LNCAP (cell line): ENCODE measurements around the gene PDXP.

Experiments
- CTCF ChIP-seq: fragments of 450-650 bp; IDR thresholded peaks from 2 replicates; pipeline ENCODE4 v1.5.1; 2017; ENCODE audit warnings: mild to moderate bottlenecking

Gene PDXP

GRCh38 chr22:37631448-37632173, 26.9 kb upstream of the PDXP start:
- TF ChIP-seq CTCF = no peak

GRCh38 chr22:37632174-37633088, 26.1 kb upstream of the PDXP start:
- no peak for TF ChIP-seq CTCF

- TF ChIP-seq CTCF = no peak
Observed at GRCh38 chr22:37633089-37633624, 25.4 kb upstream of the PDXP start.

- TF ChIP-seq CTCF = no peak
Observed at GRCh38 chr22:37633625-37634416, 24.7 kb upstream of the PDXP start.

GRCh38 chr22:37634417-37634924, 24.1 kb upstream of the PDXP start:
- TF ChIP-seq CTCF = no peak

- no peak for TF ChIP-seq CTCF
Observed at GRCh38 chr22:37635157-37635556, 23.4 kb upstream of the PDXP start.
